Measurements from ENCODE around the gene SORL1.

DNA sequence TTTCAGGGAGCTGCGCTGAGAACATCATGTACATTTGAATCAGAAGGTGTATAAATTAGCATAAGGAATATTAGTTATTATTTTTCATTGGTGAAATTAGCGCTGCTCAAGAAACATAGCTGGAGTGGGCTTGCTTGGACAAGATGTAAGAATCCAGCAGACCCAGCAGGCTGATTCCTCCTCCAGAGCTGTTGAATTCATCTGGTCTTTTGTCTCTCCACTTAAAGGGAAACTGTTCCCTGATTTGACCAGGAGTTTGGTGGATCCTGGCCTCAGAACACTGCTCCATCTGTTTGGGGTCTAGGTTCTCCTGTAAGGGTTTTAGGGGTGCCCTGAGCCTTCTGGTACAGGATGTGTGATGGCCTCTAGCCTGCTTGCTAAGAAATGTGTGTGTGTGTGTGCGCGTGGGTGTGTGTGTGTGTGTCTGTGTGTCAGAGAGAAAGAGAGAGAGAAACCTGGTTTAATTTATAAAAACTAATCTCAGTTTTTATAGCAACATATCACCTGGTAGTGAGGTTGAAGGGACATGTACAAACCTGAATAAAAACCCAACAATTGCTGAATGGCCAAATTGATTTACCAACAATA is 8.3 kb upstream of the SORL1 start:
- TF ChIP-seq GATA2 (IDR thresholded peaks at IDR 0.05; ENCODE audit: low read depth, low read length) (no peak), GATA3 (IDR thresholded peaks at IDR 0.05; ENCODE audit: low read depth, low read length) (no peak)
